HTERT RPE-1 (cell line): ENCODE results near the gene SRD5A1.

Experiments
- in situ Hi-C: fragments of 300-500 bp; cut with MboI; formaldehyde crosslinking; loops from 4 replicates; pipeline ENCODE4 v1.14.3; 2020; ENCODE audit warnings: low sequenced_read_pairs

Gene SRD5A1

DNA sequence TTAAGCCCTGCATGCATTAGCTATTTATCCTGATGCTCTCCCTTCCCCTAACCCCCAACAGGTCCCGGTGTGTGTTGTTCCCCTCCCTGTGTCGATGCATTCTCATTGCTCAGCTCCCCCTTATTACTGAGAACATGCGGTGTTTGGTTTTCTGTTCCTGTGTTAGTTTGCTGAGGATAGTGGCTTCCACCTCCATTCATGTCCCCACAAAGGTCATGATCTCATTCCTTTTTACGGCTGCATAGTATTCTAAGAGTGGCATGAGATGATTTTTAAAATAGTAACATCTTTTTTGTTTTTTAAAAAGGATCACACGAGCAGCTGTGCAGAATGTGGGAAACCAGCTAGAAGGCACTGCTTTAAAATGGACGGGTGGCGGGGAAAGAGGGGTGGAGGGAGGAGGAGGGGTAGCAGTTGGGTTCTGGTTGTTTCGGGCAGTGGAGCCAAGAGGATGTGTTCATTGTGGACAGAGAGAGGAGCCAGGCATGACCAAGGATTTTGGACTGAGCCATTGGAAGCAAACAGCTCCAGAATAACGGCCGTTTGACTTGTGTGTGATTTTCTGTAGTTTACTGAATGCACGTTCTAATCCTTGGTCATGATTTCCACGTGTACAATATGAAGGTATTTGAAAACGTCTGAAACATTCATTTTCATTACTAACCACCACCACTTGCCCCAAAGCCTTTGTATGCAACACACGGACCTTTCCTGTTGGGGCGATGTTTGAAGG is 78.3 kb downstream of the SRD5A1 start:
- in situ Hi-C loops: no loop called here

DNA sequence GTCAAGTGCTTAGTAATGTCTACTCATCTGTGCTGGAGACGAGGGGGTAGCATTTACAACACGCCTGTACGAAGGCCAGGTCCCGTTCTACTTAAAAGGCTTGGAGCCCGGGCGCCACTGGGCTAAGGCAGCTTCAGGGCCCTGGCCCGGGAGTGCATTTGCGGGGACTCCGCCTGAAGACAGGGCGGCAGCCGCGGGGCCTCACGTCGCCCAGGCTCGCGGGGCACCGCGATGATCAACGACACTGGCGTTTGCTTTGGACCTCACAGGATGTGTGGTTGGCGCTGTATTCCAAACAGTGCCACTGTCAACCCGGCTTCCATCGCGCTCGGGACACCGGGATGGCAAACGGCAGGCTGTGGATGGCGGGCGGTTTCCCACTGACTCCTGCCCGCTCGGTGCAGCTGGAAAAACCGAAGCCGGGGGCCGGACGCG is 78.9 kb downstream of the SRD5A1 start:
- in situ Hi-C loops: no loop called here

DNA sequence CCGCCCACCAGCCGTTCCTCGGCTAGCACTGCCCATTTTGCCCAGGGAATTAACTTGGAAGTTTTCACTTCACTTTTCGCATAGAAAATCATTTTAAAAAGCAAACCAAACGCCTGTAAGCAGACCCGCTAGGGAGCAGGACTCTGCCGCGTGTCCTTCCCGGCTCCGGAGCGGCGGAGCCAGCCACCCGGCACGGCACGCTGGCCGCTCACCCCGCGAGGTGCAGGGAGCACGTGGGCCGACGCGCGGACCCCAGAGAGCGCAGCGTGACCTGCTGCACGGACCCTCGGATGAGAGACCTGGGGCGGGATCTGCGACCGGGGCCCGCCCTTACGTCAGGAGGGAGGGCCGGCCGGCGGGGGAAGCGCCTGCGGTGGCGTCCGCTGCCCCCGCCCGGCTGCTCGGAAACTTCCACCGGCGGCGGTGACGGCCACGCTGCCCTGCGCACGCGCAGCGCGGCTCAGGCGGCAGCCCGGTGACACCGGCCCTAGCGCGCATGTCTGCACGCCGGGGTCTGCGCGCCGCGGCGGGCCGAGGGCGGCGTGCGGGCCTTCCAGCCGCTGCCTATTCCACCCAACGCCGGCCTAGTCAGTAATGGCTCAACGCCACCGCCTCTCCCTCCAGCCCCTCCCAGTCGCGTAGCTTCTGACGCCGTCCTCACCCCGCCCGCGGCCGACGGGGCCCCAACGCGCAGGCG is 79.5 kb downstream of the SRD5A1 start:
- in situ Hi-C loops: no loop called here

DNA sequence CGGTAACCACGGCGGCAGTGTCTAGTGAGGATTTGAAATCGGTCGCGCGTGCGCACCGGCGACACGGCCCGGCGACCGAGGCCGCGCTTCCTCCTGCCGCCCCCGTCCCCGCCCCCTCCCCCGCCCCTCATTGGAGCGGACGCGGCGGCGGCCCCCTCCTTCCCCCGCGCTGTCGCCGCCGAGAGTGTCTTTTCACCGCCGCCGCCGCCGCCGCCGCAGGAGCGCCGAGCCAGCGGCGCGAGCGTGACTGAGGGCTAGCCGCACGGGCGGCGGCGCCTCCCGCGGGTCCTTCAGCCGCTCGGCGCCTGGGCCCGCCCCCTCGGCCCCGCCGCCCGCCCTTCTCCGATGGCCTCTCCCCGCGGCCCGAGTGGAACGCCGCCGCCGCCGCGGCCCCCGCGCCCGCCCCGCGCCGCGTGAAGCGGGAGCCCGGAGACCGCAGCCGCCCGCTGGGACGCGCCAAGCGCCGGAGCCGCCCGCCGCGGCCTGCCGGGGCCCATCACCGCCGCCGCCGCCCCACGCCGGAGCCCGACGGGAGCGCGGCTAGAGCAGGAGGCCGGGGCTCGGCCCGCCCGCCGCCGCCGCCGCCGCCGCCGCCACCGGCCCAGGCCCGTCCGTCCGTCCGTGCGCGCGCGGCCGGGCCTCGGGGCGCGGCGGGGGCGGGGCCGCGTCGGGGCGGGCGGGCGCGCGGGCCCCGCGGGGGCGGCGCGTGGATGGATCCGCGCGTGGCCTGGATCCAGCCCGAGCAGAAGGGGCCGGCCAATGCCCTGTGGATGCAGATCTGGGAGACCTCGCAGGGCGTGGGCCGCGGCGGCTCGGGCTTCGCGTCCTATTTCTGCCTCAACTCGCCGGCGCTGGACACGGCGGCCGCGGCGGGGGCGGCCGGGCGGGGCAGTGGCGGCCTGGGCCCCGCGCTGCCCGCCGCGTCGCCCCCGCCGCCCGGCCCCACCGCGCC is 80.3 kb downstream of the SRD5A1 start, which contains the start of gene TENT4A:
Gene TENT4A, plus strand, starts transcription at position 159 of the 952 bp plus-strand sequence. Its CDS starts 552 bp downstream, at position 711.
- in situ Hi-C loops: no loop called here

DNA sequence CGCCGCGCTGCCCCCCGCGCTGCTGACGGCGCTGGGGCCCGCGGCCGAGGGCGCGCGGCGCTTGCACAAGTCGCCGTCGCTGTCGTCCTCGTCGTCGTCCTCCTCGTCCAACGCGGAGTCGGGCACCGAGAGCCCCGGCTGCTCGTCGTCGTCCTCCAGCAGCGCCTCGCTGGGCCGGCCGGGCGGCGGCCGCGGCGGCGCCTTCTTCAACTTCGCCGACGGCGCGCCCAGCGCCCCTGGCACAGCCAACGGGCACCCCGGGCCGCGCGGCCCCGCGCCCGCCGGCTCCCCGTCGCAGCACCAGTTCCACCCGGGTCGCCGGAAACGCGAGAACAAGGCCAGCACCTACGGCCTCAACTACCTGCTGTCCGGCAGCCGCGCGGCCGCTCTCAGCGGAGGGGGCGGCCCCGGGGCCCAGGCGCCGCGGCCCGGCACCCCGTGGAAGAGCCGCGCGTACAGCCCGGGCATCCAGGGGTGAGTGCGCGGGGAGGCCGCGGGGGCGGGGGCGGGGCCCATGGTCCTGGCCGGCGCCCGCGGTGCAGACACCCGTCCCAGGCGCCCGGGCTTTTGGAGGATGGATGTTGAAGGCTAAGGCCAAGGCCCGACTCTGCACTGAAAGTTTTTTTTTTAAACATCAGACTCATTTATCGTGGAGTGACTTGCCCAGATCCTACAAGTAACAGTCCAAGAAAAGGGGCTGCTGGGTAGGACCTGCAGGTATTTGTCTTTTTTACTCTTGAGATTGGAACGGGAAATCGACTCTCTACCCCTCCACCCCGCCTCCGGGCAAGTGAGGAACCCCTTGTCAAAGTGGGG is 81.2 kb downstream of the SRD5A1 start:
- in situ Hi-C loops: no loop called here

DNA sequence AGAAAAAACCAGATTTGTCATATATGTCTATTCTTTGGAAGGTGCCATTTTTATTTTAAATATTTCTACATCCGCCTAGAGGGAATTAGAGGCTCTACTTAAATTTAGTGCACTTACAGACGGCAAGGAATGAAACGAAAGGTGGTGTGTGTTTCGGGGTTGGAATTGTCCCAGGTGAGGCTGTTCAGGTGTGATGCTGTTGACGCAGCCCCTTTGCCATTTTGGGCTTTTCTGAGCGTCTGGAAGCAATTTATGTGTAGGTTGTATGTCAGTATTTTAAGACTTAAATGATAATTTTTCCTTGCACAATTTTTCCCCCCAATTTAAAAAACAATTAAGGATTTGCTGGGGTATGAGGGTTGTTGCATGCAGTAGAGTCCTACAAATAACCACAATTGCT is 82.0 kb downstream of the SRD5A1 start:
- in situ Hi-C loops: no loop called here

DNA sequence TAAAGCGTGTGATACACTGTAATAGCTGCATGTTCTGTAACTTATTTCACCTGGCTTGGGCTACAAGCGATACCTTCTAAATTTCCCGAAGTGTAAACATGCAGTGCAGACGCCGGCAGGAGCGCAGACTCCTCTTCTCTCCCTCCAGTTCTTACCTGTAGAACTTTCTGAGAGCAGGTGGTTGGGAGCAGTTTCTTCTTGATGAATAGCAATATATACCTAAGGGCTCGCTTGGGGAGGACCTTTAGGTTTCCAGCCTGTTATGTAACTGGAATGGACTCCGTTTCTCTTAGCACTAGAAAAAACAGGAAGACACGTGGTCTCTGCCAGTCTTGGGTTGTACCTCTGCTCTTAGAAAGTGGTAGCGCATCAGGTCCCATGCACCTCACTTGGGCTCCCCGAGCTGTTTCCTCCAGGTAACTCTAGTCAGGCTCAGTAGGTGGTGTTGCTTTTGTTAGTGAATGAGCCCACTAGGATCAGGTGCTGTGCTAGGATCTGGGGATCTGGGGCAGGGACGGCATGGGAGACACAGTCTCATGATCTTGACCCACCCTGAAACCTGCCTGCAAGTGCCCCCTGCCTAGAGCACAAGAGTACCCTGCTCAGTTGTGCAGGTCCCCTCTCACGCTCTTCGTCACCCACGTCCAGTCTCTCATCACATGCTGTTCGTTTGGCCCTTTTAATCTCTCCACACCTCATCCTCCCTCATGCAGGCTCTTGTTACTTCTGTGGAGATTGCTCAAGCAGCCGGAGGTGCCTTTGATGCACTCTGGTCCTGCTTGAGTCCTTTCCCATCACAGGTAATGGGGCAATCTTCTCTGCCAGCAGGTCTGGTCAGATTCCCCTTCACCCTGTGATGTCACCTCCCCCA is 82.8 kb downstream of the SRD5A1 start:
- in situ Hi-C loops: no loop called here

DNA sequence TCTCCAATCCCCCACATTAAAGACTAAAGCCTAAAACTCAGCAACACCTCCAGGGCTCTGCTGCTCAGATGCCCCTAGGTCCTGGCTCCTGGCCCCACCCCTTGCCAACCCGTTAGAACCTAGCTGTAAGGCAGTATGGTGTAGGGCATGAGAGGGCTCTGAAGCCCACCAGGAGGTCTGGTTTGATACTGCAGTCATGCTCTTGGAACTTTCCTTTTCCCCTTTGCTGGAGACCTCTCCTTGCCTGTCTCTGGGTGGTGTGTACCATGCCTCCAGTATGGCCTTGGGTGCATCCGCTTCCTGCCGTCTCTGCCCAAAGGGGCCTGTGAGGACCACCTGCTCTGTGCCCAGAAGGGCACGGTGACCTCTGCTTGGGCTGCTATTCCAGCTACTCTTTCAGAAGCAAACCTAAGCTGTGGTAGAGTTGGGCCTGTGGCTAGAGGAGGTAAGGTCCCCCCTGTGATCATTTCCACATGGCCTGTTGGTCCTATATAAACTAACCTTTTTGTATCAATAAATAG is 83.4 kb downstream of the SRD5A1 start:
- in situ Hi-C loops: no loop called here

DNA sequence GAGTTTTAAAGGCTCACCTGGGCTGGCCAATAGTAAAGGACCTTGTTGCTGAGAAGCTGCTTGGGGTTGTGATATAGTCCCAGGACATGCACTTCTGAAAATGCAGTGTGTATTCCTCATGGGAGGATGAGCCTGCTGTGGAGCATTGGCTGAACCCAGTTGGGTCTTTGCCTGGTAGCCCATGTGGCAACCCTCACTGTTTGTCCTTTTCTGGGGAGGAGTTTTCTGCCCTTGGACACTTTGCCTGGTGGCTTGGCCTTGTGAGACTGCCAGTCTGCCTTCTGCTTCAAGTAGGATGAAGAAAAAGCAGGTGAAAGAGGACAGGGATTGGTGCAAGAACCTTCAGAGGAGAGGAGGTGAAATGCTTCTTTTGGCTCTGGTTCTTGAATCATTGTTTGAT is 84.0 kb downstream of the SRD5A1 start:
- in situ Hi-C loops: no loop called here

DNA sequence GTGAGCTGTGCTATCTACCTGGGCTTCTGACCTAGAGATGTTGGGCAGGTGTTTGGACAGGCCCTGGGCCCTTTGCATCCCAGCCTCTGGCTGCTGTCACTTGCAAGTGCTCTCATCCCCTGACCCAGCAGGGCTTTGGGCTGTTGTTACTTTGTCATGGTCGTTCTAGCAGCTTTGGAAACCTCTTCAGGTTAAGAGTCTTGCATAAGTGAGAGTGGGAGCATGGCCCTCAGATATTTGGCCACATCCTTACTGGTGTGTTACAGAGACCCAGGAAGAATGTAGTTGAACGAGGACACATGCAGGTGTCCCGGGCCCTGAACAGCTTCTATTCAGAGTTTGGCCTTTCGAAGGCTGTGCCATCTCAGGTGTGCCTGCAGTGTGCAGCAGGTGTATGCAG is 84.4 kb downstream of the SRD5A1 start:
- in situ Hi-C loops: no loop called here

DNA sequence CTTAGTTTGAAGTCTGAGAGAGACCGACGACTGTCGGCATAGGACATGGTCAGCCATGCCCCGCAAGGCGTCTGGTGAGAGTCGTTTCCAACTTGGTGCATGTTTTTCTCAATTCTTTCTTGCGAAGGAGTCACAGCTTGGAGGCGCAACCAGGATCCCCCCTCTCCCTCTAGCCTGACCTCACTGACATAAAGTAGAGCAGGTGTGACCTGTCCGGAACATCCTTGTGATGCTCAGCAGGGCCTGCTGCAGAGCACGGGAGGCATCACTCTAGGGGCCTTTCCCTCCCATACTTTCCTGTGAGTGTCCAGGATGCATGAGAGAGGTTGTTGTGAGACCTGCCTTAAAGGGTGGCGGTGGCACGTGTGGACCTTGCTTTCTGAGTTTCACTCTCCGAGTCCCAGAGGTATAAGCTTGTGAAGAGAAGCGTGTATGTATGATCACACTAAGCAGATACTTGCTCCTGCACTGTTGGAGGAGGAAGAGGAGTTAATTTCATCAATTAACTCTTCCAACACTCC is 85.0 kb downstream of the SRD5A1 start:
- in situ Hi-C loops: no loop called here

DNA sequence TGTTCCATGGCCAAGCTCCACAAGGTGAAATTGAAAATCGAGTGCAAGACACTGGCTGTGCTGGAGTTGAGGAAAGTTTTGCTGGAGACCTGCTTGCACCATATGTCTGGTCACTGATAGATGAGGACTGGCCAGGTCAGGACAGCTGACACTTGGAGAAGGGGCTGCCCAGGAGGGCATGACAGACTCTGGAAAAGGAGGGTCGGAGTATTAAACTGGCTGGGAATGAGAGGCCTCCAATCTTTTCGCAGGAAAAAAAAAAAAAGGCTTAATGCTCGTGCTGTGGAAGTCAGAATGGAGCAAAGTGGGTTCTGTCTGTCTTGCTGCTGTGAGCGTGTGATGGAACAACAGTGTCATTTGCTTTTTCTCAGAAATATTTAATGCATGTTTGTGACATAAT is 85.5 kb downstream of the SRD5A1 start:
- in situ Hi-C loops: no loop called here

DNA sequence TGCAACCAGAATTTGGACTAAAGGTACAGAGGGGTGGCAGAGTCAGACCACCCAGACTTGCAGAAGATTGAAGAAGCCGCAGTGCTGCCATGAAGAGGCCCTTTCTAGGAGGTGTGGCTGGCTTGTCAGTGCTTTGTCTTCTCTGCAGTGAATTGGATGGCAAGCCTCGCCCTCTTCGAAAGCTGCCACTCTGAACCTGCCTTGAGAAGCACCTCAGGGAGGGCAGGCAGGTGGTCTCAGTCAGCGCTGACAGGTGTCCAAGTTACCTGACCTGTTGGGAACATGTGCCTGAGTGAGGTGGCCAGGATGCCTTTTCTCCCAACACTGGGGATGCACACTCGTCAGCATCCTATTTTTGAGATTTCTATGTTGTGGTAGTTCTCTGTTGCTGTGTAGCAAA is 86.2 kb downstream of the SRD5A1 start:
- in situ Hi-C loops: no loop called here

DNA sequence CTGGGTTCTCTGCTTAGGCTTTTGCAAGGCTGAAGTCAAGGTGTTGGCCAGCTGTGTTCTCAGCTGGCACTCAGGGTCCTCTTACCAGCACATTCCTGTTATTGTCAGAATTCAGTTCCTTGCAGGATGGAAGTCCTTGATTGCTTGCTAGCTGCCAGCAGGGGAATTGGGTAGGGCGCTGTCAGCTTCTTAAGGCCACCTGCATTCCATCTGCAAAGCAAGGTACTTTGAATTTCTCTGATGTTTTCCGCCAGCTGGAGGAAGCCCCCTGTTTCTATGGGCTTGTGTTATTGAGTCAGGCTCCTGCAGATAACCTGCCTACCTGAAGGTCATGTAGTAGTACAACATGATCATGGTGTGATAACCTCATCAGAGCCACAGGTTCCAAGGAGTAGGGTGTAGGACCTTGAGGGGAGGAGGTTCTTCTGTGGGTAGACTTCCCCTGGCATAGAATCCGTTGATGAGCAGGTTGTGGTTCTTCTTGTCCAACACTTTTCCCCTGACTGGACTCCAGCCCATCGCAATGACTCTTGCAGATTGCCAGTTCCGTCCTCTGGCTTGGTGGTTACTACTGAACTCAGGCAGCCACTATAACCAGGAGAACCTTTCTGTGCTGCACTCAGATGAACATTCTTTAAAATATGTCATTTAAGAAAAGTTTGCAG is 86.8 kb downstream of the SRD5A1 start:
- in situ Hi-C loops: no loop called here

DNA sequence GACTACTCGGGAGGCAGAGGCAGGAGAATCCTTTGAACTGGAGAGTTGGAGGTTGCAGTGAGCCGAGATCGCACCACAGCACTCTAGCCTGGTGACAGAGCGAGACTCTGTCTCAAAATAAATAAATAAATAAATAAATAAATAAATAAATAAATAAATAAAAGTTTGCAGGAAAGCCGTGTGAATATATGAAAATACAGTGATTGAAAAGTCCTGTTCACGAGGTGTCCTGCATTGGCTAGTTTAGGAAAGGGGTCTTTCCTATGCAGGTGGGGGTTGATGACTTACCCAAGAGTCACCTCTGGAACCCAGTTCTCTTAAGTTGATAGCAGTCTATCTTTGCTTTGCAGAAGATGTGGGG is 87.3 kb downstream of the SRD5A1 start:
- in situ Hi-C loops: no loop called here

DNA sequence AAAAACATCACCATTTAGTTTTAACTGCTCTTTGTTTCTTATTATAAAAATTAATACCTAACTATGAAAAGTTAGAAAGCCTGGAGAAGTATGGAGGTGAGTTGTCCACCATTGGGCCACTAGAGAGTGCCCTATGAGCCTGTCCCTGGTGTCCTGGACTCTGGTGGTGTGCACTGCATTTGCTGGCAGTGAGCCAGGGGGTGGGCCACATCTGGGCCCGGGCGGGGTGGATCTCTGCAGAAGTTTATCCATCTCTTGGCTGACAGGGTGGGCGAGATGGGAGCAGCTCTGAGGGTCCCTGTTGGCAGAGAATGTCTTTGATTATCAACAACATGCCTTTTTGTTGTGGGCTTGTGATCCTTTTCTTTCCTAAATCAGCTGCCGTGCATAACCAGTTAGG is 88.2 kb downstream of the SRD5A1 start:
- in situ Hi-C loops: no loop called here

DNA sequence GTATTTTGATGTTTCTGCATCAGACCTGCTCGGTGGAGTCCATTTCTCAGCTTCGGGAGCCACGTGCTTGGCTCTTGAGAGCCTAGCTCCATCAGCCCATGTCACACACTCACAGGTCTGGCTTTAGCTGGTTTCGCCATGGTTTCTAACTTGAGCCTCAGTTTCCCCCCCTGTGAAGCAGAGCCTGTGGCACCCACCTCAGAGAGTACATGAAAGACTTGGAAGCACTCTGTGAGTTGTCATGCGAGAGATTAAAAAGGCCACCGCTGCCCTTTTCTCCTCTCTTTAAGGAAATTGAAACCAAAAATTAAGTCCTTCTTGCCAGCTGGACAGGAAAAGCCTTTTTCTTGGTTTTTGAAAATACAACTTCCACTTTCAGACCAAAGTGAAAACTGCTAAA is 88.8 kb downstream of the SRD5A1 start:
- in situ Hi-C loops: no loop called here

DNA sequence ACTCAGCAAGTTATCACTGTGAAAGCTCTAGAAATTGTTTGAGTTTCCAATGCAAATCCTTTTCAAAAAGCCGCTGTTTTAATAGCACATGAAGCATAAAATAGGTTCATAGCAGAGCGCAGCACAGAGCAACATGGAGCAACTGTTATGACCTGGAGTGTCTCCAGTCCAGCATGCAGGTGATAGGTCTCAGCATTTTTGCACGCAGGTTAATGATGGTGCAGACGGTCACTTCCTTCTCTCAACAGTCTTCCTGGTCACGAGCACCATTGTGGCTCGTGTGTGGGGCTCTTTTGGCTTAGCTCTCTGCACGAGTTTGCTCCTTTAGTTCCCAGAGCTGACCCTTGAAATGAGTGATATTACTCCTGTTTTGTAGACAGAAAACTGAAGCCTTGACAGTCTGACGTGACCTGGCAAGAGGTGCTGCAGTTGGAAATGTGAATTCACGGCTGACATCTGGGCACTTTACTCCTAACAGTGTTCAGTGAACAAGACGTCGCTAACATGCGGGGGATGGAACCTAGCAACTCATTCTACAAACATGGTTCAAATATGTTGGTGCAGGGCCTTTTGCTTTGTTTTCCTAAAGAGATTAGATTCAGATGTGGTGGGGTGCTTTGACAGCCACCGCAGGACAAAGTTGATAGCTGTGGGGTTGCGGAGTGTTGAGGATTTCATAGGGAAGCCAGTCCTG is 90.0 kb downstream of the SRD5A1 start:
- in situ Hi-C loops: no loop called here
